K562 (cell line): ENCODE data around the gene PITPNB. TPM values are rescaled to one million over a fixed set of nuclear protein-coding genes. Genes with fewer than 3 reads are reported as not detected.

Experiments used
- ATAC-seq: fragments of 200-7000 bp; cut with Tn5 transposase; 3 replicates; pipeline ENCODE4 v1.9.1; 2020; ENCODE audit warnings: moderate library complexity
- BruUV-seq: library from RNA; stranded (reverse); fragments of 400-500 nt; replicated peaks from 2 replicates; lab custom pipeline; 2021; lab: Mats Ljungman, UMichigan
- CTCF ChIA-PET: fragments of 300-600 bp; formaldehyde crosslinking; extraction: SDS; loops from one replicate; lab custom pipeline; 2021; ENCODE audit warnings: low intra/inter-chr PET ratio; lab: Yijun Ruan, JAX
- POLR2A ChIA-PET: fragments of 300-600, 350-650 bp; sonication (Branson Sonifier 250); formaldehyde crosslinking; extraction: SDS; loops from one replicate; lab custom pipeline; 2021; ENCODE audit warnings: antibody characterized with exemption, inconsistent platforms; lab: Yijun Ruan, JAX
- DNase-seq, 4 experiments: peaks; one replicate each; pipeline versions ENCODE4 v3.0.0 to v3.0.0-alpha.2; 2011 to 2018; ENCODE audit warnings: low spot score in 3 of 4, mixed read lengths in 3 of 4; ENCODE audit errors: extremely low read depth in 1 of 4
- FAIRE-seq: peaks from 2 replicates; lab custom pipeline; 2011; peaks lifted over from hg19 to GRCh38; lab: Jason Lieb, UNC
- H2AFZ ChIP-seq: 2 replicates; pipeline ENCODE4 v1.6.0; 2011; ENCODE audit warnings: low read depth, low read length, control low read depth, inconsistent platforms
- H3K27ac ChIP-seq: fragments of 200-600 bp; 3 replicates; pipeline ENCODE4 v1.8.0; 2011; ENCODE audit warnings: low read depth, mild to moderate bottlenecking, control low read depth, inconsistent platforms, low read length, moderate library complexity, mixed read lengths; ENCODE audit errors: extremely low read depth
- H3K27me3 ChIP-seq, 2 experiments: fragments of 300-600 bp in 1 of 2; 2 replicates in 1 of 2; 3 replicates in 1 of 2; pipeline versions ENCODE4 v1.6.0 to v1.8.0; 2011; ENCODE audit warnings: inconsistent platforms in 2 of 2, low read length in 2 of 2, mild to moderate bottlenecking in 1 of 2, mixed read lengths in 1 of 2, moderate library complexity in 1 of 2; ENCODE audit not compliant: control insufficient read depth in 2 of 2, insufficient read depth in 2 of 2
- H3K36me3 ChIP-seq: fragments of 300-600 bp; 3 replicates; pipeline ENCODE4 v1.8.0; 2011; ENCODE audit warnings: mild to moderate bottlenecking, low read length, inconsistent platforms; ENCODE audit not compliant: control insufficient read depth, insufficient read depth
- H3K4me1 ChIP-seq, 2 experiments: fragments of 200-600 bp in 1 of 2; replicated peaks in 1 of 2; 2 replicates in 1 of 2; 3 replicates in 1 of 2; pipeline versions ENCODE4 v1.5.1 to v1.8.0; 2011; ENCODE audit warnings: inconsistent platforms in 2 of 2, low read length in 2 of 2, mild to moderate bottlenecking in 1 of 2, mixed read lengths in 1 of 2, moderate library complexity in 1 of 2; ENCODE audit not compliant: control insufficient read depth in 2 of 2, insufficient read depth in 2 of 2
- H3K4me2 ChIP-seq: 2 replicates; pipeline ENCODE4 v1.6.1; 2011; ENCODE audit warnings: low read length, control low read depth, inconsistent platforms, mixed read lengths; ENCODE audit not compliant: insufficient read depth
- H3K4me3 ChIP-seq: fragments of 200-600 bp; sonication (generic), shearing (Covaris generic); 2 replicates; pipeline ENCODE4 v1.5.1; 2016; ENCODE audit warnings: control low read depth, inconsistent platforms
- H3K79me2 ChIP-seq: fragments of 200-600 bp; 3 replicates; pipeline ENCODE4 v1.8.0; 2011; ENCODE audit warnings: low read length, inconsistent platforms; ENCODE audit not compliant: control insufficient read depth, insufficient read depth
- H3K9ac ChIP-seq, 2 experiments: 2 replicates each; pipeline versions ENCODE4 v1.6.0 to v1.6.1; 2011; ENCODE audit warnings: low read depth in 2 of 2, low read length in 2 of 2, control low read depth in 1 of 2, inconsistent platforms in 1 of 2, mild to moderate bottlenecking in 1 of 2, mixed read lengths in 1 of 2; ENCODE audit not compliant: insufficient read depth in 1 of 2
- H3K9me1 ChIP-seq: one replicate; pipeline ENCODE4 v1.6.0; 2011; ENCODE audit warnings: inconsistent platforms, mild to moderate bottlenecking, low read length, moderate library complexity; ENCODE audit not compliant: control insufficient read depth, insufficient read depth
- H3K9me3 ChIP-seq: replicated peaks from 2 replicates; pipeline ENCODE4 v1.5.1; 2011; ENCODE audit warnings: low read depth, low read length, inconsistent platforms; ENCODE audit not compliant: control insufficient read depth, insufficient read depth
- H4K20me1 ChIP-seq: replicated peaks from 2 replicates; pipeline ENCODE4 v1.6.1; 2011; ENCODE audit warnings: low read length, inconsistent platforms, mixed read lengths; ENCODE audit not compliant: control insufficient read depth, insufficient read depth
- DEAF1 ChIP-seq: fragments of 450-650 bp; formaldehyde crosslinking; IDR thresholded peaks from 2 replicates; pipeline ENCODE4 v1.4.0; 2020; ENCODE audit warnings: mild to moderate bottlenecking, moderate library complexity
- EWSR1 ChIP-seq: fragments of 450-650 bp; IDR thresholded peaks from 2 replicates; pipeline ENCODE4 v1.6.1; 2018; ENCODE audit warnings: borderline replicate concordance, mild to moderate bottlenecking, low read depth, moderate library complexity; ENCODE audit not compliant: partially characterized antibody
- HNRNPUL1 ChIP-seq: fragments of 200-400 bp; formaldehyde crosslinking; IDR thresholded peaks from 2 replicates; pipeline ENCODE4 v1.6.1; 2017; ENCODE audit warnings: low read length
- KLF6 ChIP-seq: fragments of 250-450 bp; sonication (Bioruptor Pico); IDR thresholded peaks from 2 replicates; pipeline ENCODE4 v1.4.0; 2020; ENCODE audit warnings: mild to moderate bottlenecking, moderate library complexity, borderline replicate concordance
- U2AF2 ChIP-seq: fragments of 200-400 bp; formaldehyde crosslinking; optimal IDR thresholded peaks from 2 replicates; pipeline ENCODE3; 2017; ENCODE audit warnings: low read depth, mild to moderate bottlenecking, low read length
- ZNF398 ChIP-seq: fragments of 250-450 bp; sonication (Bioruptor Pico); IDR thresholded peaks from 2 replicates; pipeline ENCODE4 v1.8.0; 2021; ENCODE audit warnings: moderate library complexity, mild to moderate bottlenecking, inconsistent platforms
- ZNF785 ChIP-seq: fragments of 250-450 bp; sonication (Bioruptor Pico); IDR thresholded peaks from 2 replicates; pipeline ENCODE4 v1.4.0; 2020; ENCODE audit warnings: mild to moderate bottlenecking
- WGBS: fragments of 100-300 bp; shearing (Covaris generic); methylation state at CpG from one replicate; pipeline ENCODE4 v1.1.6; 2016; ENCODE audit warnings: low coverage, mixed read lengths; ENCODE audit not compliant: insufficient coverage; ENCODE audit errors: missing lambda C conversion rate; 5-methylcytosine and 5-hydroxymethylcytosine counted together
- in situ Hi-C: fragments of 300-500 bp; cut with MboI; formaldehyde crosslinking; loops from 4 replicates; pipeline ENCODE4 v1.15.0; 2018; ENCODE audit warnings: inconsistent platforms, mixed read lengths
- intact Hi-C: fragments of 100-400 bp; cut with micrococcal nuclease; formaldehyde crosslinking; loops from 2 replicates; pipeline ENCODE4 v1.14.2; 2022
- polyA plus RNA-seq, 8 experiments: library from polyadenylated mRNA; depleted of rRNA in 4 of 8; stranded (reverse) in 5 of 8; unstranded in 3 of 8; fragments of >200 nt; fragmentation: Nextera tagmentation in 2 of 8; fragmentation: Illumina TruSeq in 1 of 8; extraction: Ambion mirVana in 2 of 8; extraction: Trizol in 1 of 8; gene quantifications; 2 replicates each; pipeline versions ENCODE4 v1.2.1 to v1.2.3, GENCODE V29; 2011 to 2014; ENCODE audit warnings: inconsistent platforms in 1 of 8, missing spikeins in 1 of 8
- total RNA-seq, 7 experiments: library from RNA; depleted of rRNA in 6 of 7; stranded (reverse); fragments of >200 nt in 6 of 7; fragmentation: Illumina TruSeq in 2 of 7; extraction: Trizol in 2 of 7; gene quantifications; 2 replicates each; pipeline versions ENCODE4 v1.2.1 to v1.2.3, GENCODE V29; 2011 to 2021; ENCODE audit warnings: low replicate concordance in 1 of 7

PITPNB gene
- total and polyA plus RNA-seq, 9 of the 15 experiments (the other 6 are each of a cell fraction or from before 2014, with no cell fraction given) = 13.1 to 52.4 (median 34.7) TPM

- TF ChIP-seq ZNF398 (CRISPR knock-in tag) = no peak
- TF ChIP-seq, all 486 proteins: peak for 0
Measured at GRCh38 chr22:27811778-27812177, 107.3 kb downstream of the PITPNB start (continued).

- H3K79me2 ChIP-seq = no peaks in the 10 kb centered on the region
- in situ Hi-C loops = loop anchor here (25.0 kb wide), 2 partner anchors 398 to 1048 kb away; no protein-coding TSS in a partner anchor
- no peaks in the 10 kb centered on the region for H3K36me3 ChIP-seq
- no peak overlapping the region for H3K4me3 ChIP-seq
- no TSS peak for BruUV-seq
- WGBS = 10% methylated on average over 9 of the region's 15 CpGs
- intact Hi-C loops = no loop called here
- no peak overlapping the region for H2AFZ ChIP-seq
- H3K27me3 ChIP-seq = peaks cover 2 to 19% of the 10 kb centered on the region in 2 experiments; a peak in 4 of 5 replicates
- no peaks in the 10 kb centered on the region for H4K20me1 ChIP-seq
- no peak for DNase-seq
- no peak for FAIRE-seq
- CTCF ChIA-PET = no interaction called here
- H3K9ac ChIP-seq = no peak overlapping the region
- H3K4me2 ChIP-seq = no peak overlapping the region
- no peaks in the 10 kb centered on the region for H3K9me1 ChIP-seq
- H3K4me1 ChIP-seq = peaks cover 0 to 6% of the 10 kb centered on the region in 2 experiments; a peak in 3 of 5 replicates
- H3K27ac ChIP-seq = no peak overlapping the region
- no peak for ATAC-seq
- TF ChIP-seq EWSR1 = no peak
- no peak for TF ChIP-seq KLF6 (CRISPR knock-in tag)
- no peak for TF ChIP-seq DEAF1 (CRISPR knock-in tag)
- no peak for TF ChIP-seq ZNF785 (CRISPR knock-in tag)
- no peak for TF ChIP-seq U2AF2
- no peak for TF ChIP-seq HNRNPUL1
- TF ChIP-seq, all 486 proteins: peak for 0
- H3K9me3 ChIP-seq = no peaks in the 10 kb centered on the region
- POLR2A ChIA-PET = no interaction called here
Measured at GRCh38 chr22:27810609-27811151, 108.4 kb downstream of the PITPNB start.
